Liver (tissue), 9 donors: ENCODE results near the gene SLC44A3. TPM values are rescaled to one million over a fixed set of nuclear protein-coding genes. Genes with fewer than 3 reads are reported as not detected.

Experiments used
- DNase-seq: peaks from one replicate; pipeline ENCODE4 v3.0.0-alpha.2; 2017; ENCODE audit warnings: low spot score
- H3K27ac ChIP-seq, 2 donors: one replicate each; pipeline ENCODE4 v1.7.0; 2013; ENCODE audit warnings: inconsistent platforms in 2 of 2, low read length in 2 of 2, control low read depth in 1 of 2, low read depth in 1 of 2, mild to moderate bottlenecking in 1 of 2
- H3K27me3 ChIP-seq, 4 donors: one replicate each; pipeline versions ENCODE4 v1.6.1 to v1.7.0; 2013; ENCODE audit warnings: low read length in 3 of 4, inconsistent platforms in 1 of 4, mild to moderate bottlenecking in 1 of 4, moderate library complexity in 1 of 4; ENCODE audit not compliant: control insufficient read depth in 4 of 4, insufficient read depth in 4 of 4
- H3K36me3 ChIP-seq, 4 donors: one replicate each; pipeline versions ENCODE4 v1.6.1 to v1.7.0; 2013; ENCODE audit warnings: low read length in 3 of 4, mild to moderate bottlenecking in 3 of 4, low read depth in 1 of 4, moderate library complexity in 1 of 4; ENCODE audit not compliant: control insufficient read depth in 4 of 4, insufficient read depth in 3 of 4
- H3K4me1 ChIP-seq, 4 donors: one replicate each; pipeline versions ENCODE4 v1.6.1 to v1.7.0; 2013; ENCODE audit warnings: low read length in 3 of 4, mild to moderate bottlenecking in 3 of 4, moderate library complexity in 1 of 4; ENCODE audit not compliant: control insufficient read depth in 4 of 4, insufficient read depth in 4 of 4
- H3K4me3 ChIP-seq, 3 donors: one replicate each; pipeline versions ENCODE4 v1.6.1 to v1.7.0; 2013; ENCODE audit warnings: low read length in 3 of 3, control low read depth in 1 of 3, low read depth in 1 of 3, mild to moderate bottlenecking in 1 of 3
- H3K9ac ChIP-seq, 2 donors: one replicate each; pipeline ENCODE4 v1.7.0; 2013; ENCODE audit warnings: low read length in 2 of 2, mild to moderate bottlenecking in 2 of 2, moderate library complexity in 2 of 2, control low read depth in 1 of 2, low read depth in 1 of 2
- H3K9me3 ChIP-seq, 4 donors: one replicate each; pipeline versions ENCODE4 v1.6.1 to v1.7.0; 2013; ENCODE audit warnings: low read length in 3 of 4; ENCODE audit not compliant: control insufficient read depth in 4 of 4
- ATF3 ChIP-seq: IDR thresholded peaks from 2 replicates; pipeline ENCODE4 v1.6.1; 2016; ENCODE audit warnings: antibody characterized with exemption
- CTCF ChIP-seq: fragments of 150-350 bp; IDR thresholded peaks from 2 replicates; pipeline ENCODE4 v1.5.1; 2017; ENCODE audit warnings: improper control_type of control experiment, low read depth, low read length; ENCODE audit not compliant: missing input control
- EGR1 ChIP-seq, 2 donors: IDR thresholded peaks; 2 replicates each; pipeline ENCODE4 v1.6.1; 2016 to 2018; ENCODE audit warnings: antibody characterized with exemption in 2 of 2, low read depth in 2 of 2
- FOXA1 ChIP-seq: IDR thresholded peaks from 2 replicates; pipeline ENCODE4 v1.6.1; 2016; ENCODE audit warnings: antibody characterized with exemption
- FOXA2 ChIP-seq: IDR thresholded peaks from 2 replicates; pipeline ENCODE4 v1.6.1; 2016; ENCODE audit warnings: antibody characterized with exemption
- GABPA ChIP-seq, 2 donors: IDR thresholded peaks in 1 of 2; conservative IDR thresholded peaks in 1 of 2; 2 replicates each; pipeline ENCODE4 v1.6.1; 2016; ENCODE audit warnings: antibody characterized with exemption in 2 of 2, mild to moderate bottlenecking in 1 of 2, moderate library complexity in 1 of 2
- HNF4A ChIP-seq, 2 donors: conservative IDR thresholded peaks; 2 replicates each; pipeline ENCODE4 v1.6.1; 2016; ENCODE audit warnings: antibody characterized with exemption in 2 of 2, mild to moderate bottlenecking in 2 of 2
- HNF4G ChIP-seq: IDR thresholded peaks from 2 replicates; pipeline ENCODE4 v1.6.1; 2016; ENCODE audit warnings: antibody characterized with exemption
- JUND ChIP-seq, 2 donors: IDR thresholded peaks; 2 replicates each; pipeline ENCODE4 v1.6.1; 2016; ENCODE audit warnings: antibody characterized with exemption in 2 of 2
- MAX ChIP-seq: IDR thresholded peaks from 2 replicates; pipeline ENCODE4 v1.6.1; 2016; ENCODE audit warnings: antibody characterized with exemption
- NR2F2 ChIP-seq: IDR thresholded peaks from 2 replicates; pipeline ENCODE4 v1.6.1; 2016; ENCODE audit warnings: antibody characterized with exemption
- RAD21 ChIP-seq, 2 donors: IDR thresholded peaks; 2 replicates each; pipeline ENCODE4 v1.6.1; 2016; ENCODE audit warnings: antibody characterized with exemption in 2 of 2, mild to moderate bottlenecking in 2 of 2
- REST ChIP-seq: IDR thresholded peaks from 2 replicates; pipeline ENCODE4 v1.6.1; 2016; ENCODE audit warnings: antibody characterized with exemption, mild to moderate bottlenecking
- RXRA ChIP-seq, 2 donors: IDR thresholded peaks; 2 replicates each; pipeline ENCODE4 v1.6.1; 2017 to 2018; ENCODE audit warnings: antibody characterized with exemption in 2 of 2, mild to moderate bottlenecking in 1 of 2
- SP1 ChIP-seq: IDR thresholded peaks from 2 replicates; pipeline ENCODE4 v1.6.1; 2018; ENCODE audit warnings: antibody characterized with exemption, mild to moderate bottlenecking
- TAF1 ChIP-seq: conservative IDR thresholded peaks from 2 replicates; pipeline ENCODE4 v1.6.1; 2016; ENCODE audit warnings: antibody characterized with exemption, mild to moderate bottlenecking
- YY1 ChIP-seq: IDR thresholded peaks from 2 replicates; pipeline ENCODE4 v1.6.1; 2016; ENCODE audit warnings: antibody characterized with exemption, mild to moderate bottlenecking
- ZBTB33 ChIP-seq: IDR thresholded peaks from 2 replicates; pipeline ENCODE4 v1.6.1; 2016; ENCODE audit warnings: antibody characterized with exemption
- WGBS: extraction: QIAGEN DNeasy Blood & Tissue Kit; methylation state at CpG from one replicate; pipeline ENCODE4 v1.1.7; 2013; 5-methylcytosine and 5-hydroxymethylcytosine counted together
- polyA plus RNA-seq, 2 donors: library from polyadenylated mRNA; stranded (reverse) in 1 of 2; unstranded in 1 of 2; fragments of 200-250 nt in 1 of 2; fragments of >200 nt in 1 of 2; fragmentation: Nextera tagmentation in 1 of 2; extraction: Ambion mirVana in 1 of 2; gene quantifications; one replicate each; pipeline versions ENCODE4 v1.2.1 to v1.2.3, GENCODE V29; 2013 to 2015
- total RNA-seq, 2 donors: library from RNA; depleted of rRNA; stranded (reverse); fragments of >200 nt; gene quantifications; one replicate each; pipeline ENCODE4 v1.2.3, GENCODE V29; 2014
- donor health status: healthy.
- donor health status: healthy.
- donor health status: healthy.
- donor health status: healthy.
- donor health status: healthy.

Gene SLC44A3
- total and polyA plus RNA-seq, 4 donors = 2.4 to 2.8 (median 2.7) TPM

GRCh38 chr1:94803517-94804441 is 16.4 kb upstream of the SLC44A3 start:
- TF ChIP-seq TAF1 (no peak), FOXA1 (no peak), GABPA (IDR thresholded peaks at IDR 0.05 in 1 of 2, conservative IDR thresholded peaks at IDR 0.05 in 1 of 2) (no peak), YY1 (no peak), HNF4G (no peak), RXRA (IDR thresholded peaks at IDR 0.05) (peak; percentile 12 to 40), HNF4A (conservative IDR thresholded peaks at IDR 0.05) (no peak), REST (no peak), FOXA2 (no peak), EGR1 (IDR thresholded peaks at IDR 0.05; ENCODE audit: low read depth in 2 of 2) (no peak), RAD21 (IDR thresholded peaks at IDR 0.05) (peak in 1 of 2 donors; percentile 40), ZBTB33 (no peak), MAX (no peak), NR2F2 (peak; percentile 83), SP1 (peak; percentile 16), CTCF (no peak), ATF3 (no peak), JUND (IDR thresholded peaks at IDR 0.05) (no peak)
- H3K36me3 ChIP-seq = no peaks in the 10 kb centered on the region
- WGBS = 67% methylated on average over 8 of the region's 8 CpGs
- H3K9me3 ChIP-seq = no peaks in the 10 kb centered on the region
- H3K9ac ChIP-seq = no peak overlapping the region
- no peak overlapping the region for H3K27ac ChIP-seq
- no peaks in the 10 kb centered on the region for H3K27me3 ChIP-seq
- H3K4me1 ChIP-seq = peaks cover 1 to 9% (median 3%) of the 10 kb centered on the region in 4 donors
- no peak for DNase-seq
- no peak overlapping the region for H3K4me3 ChIP-seq
